OCI-LY3 (cell line): Measurements from ENCODE around the gene STIM2.

Experiments
- H2AFZ ChIP-seq: fragments of 200-600, 300-600 bp; shearing (Covaris generic); 2 replicates; pipeline ENCODE4 v1.6.0; 2014; ENCODE audit warnings: antibody characterized with exemption, low read depth, low read length
- H3K27ac ChIP-seq: fragments of 200-600, 300-600 bp; sonication (generic); 2 replicates; pipeline ENCODE4 v1.5.1; 2014; ENCODE audit warnings: mild to moderate bottlenecking, low read length, moderate library complexity, mixed read lengths
- H3K27me3 ChIP-seq: fragments of 200-600, 300-600 bp; sonication (generic); 2 replicates; pipeline ENCODE4 v1.6.1; 2014; ENCODE audit warnings: low read depth, low read length, mixed read lengths
- H3K36me3 ChIP-seq: fragments of 200-600, 300-600 bp; sonication (generic); replicated peaks from 2 replicates; pipeline ENCODE3; 2014; ENCODE audit warnings: low read depth, low read length, mixed read lengths
- H3K4me1 ChIP-seq: fragments of 300-600, 200-600 bp; sonication (generic); 2 replicates; pipeline ENCODE4 v1.6.1; 2014; ENCODE audit warnings: low read length, mixed read lengths
- H3K4me2 ChIP-seq: fragments of 200-600, 300-600 bp; sonication (generic); 2 replicates; pipeline ENCODE4 v1.6.1; 2014; ENCODE audit warnings: low read length, mixed read lengths
- H3K4me3 ChIP-seq: fragments of 300-600, 200-600 bp; sonication (generic); 2 replicates; pipeline ENCODE4 v1.5.1; 2014; ENCODE audit warnings: antibody characterized with exemption, mild to moderate bottlenecking, low read length, moderate library complexity
- H3K79me2 ChIP-seq: fragments of 300-600, 200-600 bp; shearing (Covaris generic); 2 replicates; pipeline ENCODE4 v1.6.1; 2014; ENCODE audit warnings: mild to moderate bottlenecking, low read length, mixed read lengths
- H3K9ac ChIP-seq: fragments of 300-600, 200-600 bp; shearing (Covaris generic); 2 replicates; pipeline ENCODE4 v1.6.0; 2014; ENCODE audit warnings: mild to moderate bottlenecking, low read length, moderate library complexity
- H3K9me3 ChIP-seq: fragments of 200-600, 300-600 bp; shearing (Covaris generic); 2 replicates; pipeline ENCODE4 v1.6.1; 2014; ENCODE audit warnings: low read length, mixed read lengths; ENCODE audit not compliant: insufficient read depth
- H4K20me1 ChIP-seq: fragments of 200-600, 300-600 bp; sonication (generic); 2 replicates; pipeline ENCODE4 v1.6.1; 2016; ENCODE audit warnings: low read length, mixed read lengths; ENCODE audit not compliant: insufficient read depth
- EZH2phosphoT487 ChIP-seq: fragments of 200-600 bp; shearing (Covaris generic); IDR thresholded peaks from 2 replicates; pipeline ENCODE4 v1.6.1; 2018; ENCODE audit warnings: antibody characterized with exemption, mixed run types, low read depth
- TF ChIP-seq, protein P1 (sequence below): fragments of 200-600, 300-600 bp; sonication (generic); IDR thresholded peaks from 2 replicates; pipeline ENCODE4 v1.5.1; 2014; ENCODE audit warnings: antibody characterized with exemption, low read length, low read depth

Gene STIM2

DNA sequence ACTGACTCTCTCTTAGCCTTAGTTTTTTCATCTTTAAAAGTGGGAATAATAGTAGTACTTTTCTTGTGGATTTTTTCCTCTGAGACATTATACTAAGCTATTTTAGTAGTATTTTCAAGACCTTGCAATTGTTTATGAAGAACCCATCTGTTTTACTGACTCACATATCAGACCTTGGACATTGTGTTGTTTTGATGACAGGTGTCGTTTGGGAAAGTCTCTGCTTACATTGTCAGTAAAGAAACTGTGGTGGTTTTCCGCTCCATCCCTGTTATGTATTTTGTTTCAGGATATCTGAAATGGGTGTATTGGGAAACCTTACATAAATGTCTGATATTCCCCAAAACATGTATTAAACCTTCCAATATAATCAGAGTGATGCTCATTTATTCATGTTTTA is 92.2 kb downstream of the STIM2 start:
- H3K9me3 ChIP-seq, result no peaks in the 10 kb centered on the region
- no peak for TF ChIP-seq EZH2phosphoT487
- H3K79me2 ChIP-seq, result peaks cover 3% of the 10 kb centered on the region
- H3K9ac ChIP-seq, result no peak overlapping the region
- H2AFZ ChIP-seq, result no peak overlapping the region
- no peaks in the 10 kb centered on the region for H3K27me3 ChIP-seq
- peaks cover 14% of the 10 kb centered on the region for H3K4me1 ChIP-seq
- no peak overlapping the region for H3K4me3 ChIP-seq
- H4K20me1 ChIP-seq, result no peaks in the 10 kb centered on the region; the same call in 1 of the 2 replicates
- no peak overlapping the region for H3K4me2 ChIP-seq
- no peak overlapping the region for H3K27ac ChIP-seq
- H3K36me3 ChIP-seq, result no peaks in the 10 kb centered on the region

DNA sequence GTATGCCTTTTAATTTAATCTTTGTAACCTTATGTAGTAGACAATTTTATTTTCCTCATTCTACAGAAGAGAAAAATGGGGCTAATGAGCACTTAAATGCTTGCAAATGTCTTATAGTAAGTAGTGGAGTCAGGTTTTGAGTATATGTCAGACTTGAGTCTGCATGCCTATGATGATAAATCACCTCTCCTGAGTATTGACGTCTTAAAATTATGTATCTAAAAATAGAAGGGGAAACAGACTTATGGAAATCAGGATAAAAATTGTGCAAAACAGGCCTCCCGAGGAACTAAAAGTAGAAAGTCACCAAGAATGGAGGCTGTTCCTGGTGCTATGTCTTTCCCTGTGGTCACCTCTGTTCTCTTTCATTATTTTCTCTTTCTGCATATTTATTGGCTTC is 92.7 kb downstream of the STIM2 start:
- Histone ChIP-seq H3K9ac (no peak overlapping the region), H3K4me3 (no peak overlapping the region), H3K4me1 (peaks cover 14% of the 10 kb centered on the region), H2AFZ (no peak overlapping the region), H3K4me2 (peak overlapping the region; percentile 39; the same call in 1 of the 2 replicates), H4K20me1 (no peaks in the 10 kb centered on the region; the same call in 1 of the 2 replicates), H3K27me3 (no peaks in the 10 kb centered on the region), H3K9me3 (no peaks in the 10 kb centered on the region), H3K27ac (no peak overlapping the region), H3K79me2 (peaks cover 3% of the 10 kb centered on the region), H3K36me3 (no peaks in the 10 kb centered on the region)
- TF ChIP-seq, protein P1, sequence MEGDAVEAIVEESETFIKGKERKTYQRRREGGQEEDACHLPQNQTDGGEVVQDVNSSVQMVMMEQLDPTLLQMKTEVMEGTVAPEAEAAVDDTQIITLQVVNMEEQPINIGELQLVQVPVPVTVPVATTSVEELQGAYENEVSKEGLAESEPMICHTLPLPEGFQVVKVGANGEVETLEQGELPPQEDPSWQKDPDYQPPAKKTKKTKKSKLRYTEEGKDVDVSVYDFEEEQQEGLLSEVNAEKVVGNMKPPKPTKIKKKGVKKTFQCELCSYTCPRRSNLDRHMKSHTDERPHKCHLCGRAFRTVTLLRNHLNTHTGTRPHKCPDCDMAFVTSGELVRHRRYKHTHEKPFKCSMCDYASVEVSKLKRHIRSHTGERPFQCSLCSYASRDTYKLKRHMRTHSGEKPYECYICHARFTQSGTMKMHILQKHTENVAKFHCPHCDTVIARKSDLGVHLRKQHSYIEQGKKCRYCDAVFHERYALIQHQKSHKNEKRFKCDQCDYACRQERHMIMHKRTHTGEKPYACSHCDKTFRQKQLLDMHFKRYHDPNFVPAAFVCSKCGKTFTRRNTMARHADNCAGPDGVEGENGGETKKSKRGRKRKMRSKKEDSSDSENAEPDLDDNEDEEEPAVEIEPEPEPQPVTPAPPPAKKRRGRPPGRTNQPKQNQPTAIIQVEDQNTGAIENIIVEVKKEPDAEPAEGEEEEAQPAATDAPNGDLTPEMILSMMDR, result no peak
- no peak for TF ChIP-seq EZH2phosphoT487

DNA sequence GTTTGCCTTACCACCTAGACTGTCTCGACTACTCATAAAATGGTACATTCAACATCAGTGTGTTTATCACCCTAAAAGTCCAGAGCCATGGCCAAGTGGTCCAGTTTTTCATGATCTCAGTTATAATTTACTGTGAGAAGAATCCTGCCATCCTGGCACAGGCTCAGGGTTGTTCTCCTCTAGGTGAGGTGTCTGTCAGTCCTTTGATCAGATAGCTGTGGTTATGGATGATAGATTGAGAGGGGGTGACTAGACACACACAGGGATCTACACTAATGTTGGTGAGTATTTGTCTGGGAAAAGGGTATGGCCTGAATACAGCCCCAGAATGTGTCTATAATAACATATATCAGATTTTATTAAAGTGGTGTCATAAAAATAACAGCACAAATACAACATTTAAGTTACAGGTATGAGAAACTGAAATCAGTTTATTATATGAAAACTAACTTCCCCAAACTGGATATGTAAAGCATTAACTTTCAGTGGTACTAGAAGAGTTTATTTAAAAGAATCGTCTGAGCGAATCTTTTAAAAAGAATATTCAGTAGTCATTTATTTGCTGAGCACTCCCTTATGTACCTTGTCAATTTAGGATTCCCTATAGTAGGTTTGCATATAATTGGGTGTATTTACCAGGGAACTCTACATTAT is 93.3 kb downstream of the STIM2 start:
- no peak overlapping the region for H3K9ac ChIP-seq
- H3K9me3 ChIP-seq, result no peaks in the 10 kb centered on the region
- TF ChIP-seq, protein P1, result no peak
- TF ChIP-seq EZH2phosphoT487, result no peak
- H3K36me3 ChIP-seq, result no peaks in the 10 kb centered on the region
- H3K4me2 ChIP-seq, result peak overlapping the region; percentile 39
- H3K27me3 ChIP-seq, result no peaks in the 10 kb centered on the region
- peaks cover 14% of the 10 kb centered on the region for H3K4me1 ChIP-seq
- peak overlapping the region; percentile 22; the same call in 1 of the 2 replicates for H3K4me3 ChIP-seq
- H3K27ac ChIP-seq, result no peak overlapping the region
- H4K20me1 ChIP-seq, result no peaks in the 10 kb centered on the region; the same call in 1 of the 2 replicates
- peaks cover 3% of the 10 kb centered on the region for H3K79me2 ChIP-seq
- H2AFZ ChIP-seq, result no peak overlapping the region

DNA sequence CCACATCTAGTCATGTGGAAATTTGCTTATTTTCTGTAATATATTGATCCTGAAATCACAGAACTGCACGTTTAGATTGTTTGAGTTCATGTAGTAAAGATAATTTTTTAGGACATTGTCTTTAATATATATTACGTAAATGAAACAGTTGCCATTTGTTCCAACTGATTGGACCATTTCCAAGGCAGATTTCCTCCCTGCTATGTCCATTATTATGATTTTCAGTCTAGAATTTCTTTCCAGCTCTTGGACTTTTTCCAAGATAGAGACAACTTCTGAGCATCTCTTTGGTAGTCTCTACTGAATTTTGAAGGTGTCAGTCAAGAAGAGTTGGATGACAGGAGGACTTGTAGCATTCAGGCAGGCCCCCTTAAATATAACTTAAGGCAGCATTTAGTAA is 94.6 kb downstream of the STIM2 start:
- H3K36me3 ChIP-seq, result no peaks in the 10 kb centered on the region
- no peak overlapping the region for H3K27ac ChIP-seq
- no peaks in the 10 kb centered on the region for H3K27me3 ChIP-seq
- H3K4me1 ChIP-seq, result peaks cover 14% of the 10 kb centered on the region
- no peak overlapping the region for H3K4me3 ChIP-seq
- no peak overlapping the region for H3K4me2 ChIP-seq
- no peak for TF ChIP-seq EZH2phosphoT487
- TF ChIP-seq, protein P1, result no peak
- H4K20me1 ChIP-seq, result no peaks in the 10 kb centered on the region; the same call in 1 of the 2 replicates
- peaks cover 3% of the 10 kb centered on the region for H3K79me2 ChIP-seq
- no peak overlapping the region for H2AFZ ChIP-seq
- no peaks in the 10 kb centered on the region for H3K9me3 ChIP-seq
- no peak overlapping the region for H3K9ac ChIP-seq
